Amniotic epithelial cell (primary cell): Measurements from ENCODE around the gene REV3L.
A peak's percentile ranks its signal among the peaks of the same experiment; 100 is the strongest.
"Not testable (repeated sequence)": the region's sequence is repeated elsewhere in the genome, so short reads cannot be mapped to it uniquely, and the experiment has no call there.

Experiments
- DNase-seq: peaks from one replicate; pipeline ENCODE4 v3.0.0-alpha.2; 2010; ENCODE audit warnings: low read depth

REV3L gene

DNA sequence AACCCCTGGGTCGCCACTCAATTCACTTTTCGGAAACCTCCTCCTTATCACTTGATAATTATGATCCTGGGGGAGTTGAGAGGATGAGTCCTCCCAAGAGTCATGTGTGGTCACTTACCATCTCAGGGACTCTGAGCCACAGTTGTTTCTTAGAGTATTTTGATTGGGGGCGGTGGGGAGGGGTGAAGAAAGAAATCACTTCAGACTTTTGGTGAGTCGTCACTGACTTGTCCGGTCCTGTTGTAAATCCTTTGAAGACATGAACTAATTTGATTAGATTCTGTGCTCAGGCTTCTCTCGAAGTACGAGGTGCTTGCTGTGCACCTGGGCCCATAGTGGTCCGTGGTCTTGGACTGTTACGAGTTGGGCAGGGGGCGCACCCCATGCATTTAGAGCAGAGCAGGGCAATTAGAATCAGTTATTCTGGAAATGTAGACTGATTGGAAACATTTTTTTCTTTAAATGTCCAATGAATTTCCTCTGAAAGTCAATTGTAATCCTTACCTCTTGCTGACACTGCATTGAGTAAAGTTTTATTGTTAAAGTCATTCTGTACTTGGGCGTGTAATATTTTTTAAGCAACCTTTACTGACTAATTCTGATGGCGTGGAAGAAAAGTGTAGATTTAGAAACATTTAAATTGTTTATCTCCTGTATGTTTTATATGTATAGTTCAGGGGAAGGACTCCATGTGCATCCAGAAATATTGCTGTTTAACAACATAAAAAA, 222.3 kb downstream of the REV3L start:
- no peak for DNase-seq

DNA sequence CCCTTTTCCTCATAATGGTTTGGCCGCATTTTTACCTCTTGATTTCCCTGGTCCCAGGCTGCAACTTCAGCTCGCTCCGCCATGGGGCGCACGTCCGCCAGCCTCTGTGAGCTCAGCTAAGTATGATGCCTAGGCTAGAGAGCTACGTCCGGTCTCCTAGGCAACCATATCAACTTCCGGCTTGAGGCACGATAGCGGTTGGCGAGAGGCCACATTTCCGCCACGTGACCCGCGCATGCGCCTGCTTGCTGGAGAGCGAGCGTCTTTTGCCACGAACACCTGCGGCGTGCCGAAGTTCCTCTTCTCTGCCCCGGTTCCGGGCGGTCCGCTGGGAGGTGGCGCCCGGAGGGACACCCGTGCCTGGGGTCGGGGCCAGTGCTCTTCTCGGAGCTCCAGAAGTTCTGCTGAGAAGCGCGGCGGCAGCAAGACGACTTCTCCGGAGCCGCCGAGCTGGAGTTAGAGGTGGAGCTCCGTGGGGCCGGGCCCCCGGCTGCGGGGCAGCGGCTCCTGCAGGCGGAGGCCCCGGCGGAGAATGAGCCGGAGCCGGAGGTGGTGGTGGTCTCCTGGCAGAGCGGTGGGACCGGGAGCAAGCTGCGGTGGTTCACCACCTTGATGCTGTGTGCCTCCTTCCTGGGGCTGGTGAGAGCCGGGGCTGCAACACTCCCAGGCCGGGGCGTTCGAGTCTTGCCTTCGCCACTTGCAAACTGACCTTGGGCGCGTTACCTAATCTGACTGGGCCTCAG, 223.8 kb downstream of the REV3L start:
- peak; percentile 98 for DNase-seq

DNA sequence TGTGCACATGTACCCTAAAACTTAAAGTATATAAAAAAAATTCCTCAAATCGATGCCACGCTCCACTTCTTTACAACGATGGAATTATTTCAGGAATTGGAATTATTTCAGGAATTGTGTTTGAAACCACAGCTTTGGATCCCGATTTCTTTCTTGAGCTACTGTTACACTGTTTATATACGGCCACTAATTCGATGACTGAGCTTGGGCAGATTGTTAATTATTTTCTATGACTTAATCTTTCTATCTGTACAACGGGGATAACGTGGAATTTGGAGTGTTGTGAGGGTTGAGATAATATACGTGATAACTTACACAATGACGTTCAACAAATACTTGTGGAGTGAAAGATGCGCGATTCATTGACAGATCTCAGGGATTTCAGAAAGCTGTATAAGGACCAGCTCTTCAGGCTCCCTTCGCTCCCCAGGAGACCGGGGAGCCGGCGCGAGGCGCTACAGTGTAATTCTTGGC, 224.4 kb downstream of the REV3L start:
- DNase-seq: no peak

DNA sequence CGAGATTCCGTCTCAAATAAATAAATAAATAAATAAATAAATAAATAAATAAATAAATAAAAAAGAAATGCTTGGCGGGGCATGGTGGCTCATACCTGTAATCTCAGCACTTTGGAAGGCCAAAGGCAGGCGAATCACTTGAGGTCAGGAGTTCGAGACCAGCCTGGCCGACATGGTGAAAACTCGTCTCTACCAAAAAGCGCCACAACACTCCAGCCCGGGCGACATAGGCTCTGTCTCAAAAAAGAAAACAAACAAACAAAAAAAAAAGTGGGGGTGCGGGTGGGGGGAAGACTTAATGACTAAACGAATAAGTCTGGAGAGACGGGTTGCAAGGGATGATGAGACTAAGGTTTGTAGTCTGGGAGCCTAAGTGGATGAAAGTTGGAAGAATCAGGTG, 225.0 kb downstream of the REV3L start:
- DNase-seq: no peak

DNA sequence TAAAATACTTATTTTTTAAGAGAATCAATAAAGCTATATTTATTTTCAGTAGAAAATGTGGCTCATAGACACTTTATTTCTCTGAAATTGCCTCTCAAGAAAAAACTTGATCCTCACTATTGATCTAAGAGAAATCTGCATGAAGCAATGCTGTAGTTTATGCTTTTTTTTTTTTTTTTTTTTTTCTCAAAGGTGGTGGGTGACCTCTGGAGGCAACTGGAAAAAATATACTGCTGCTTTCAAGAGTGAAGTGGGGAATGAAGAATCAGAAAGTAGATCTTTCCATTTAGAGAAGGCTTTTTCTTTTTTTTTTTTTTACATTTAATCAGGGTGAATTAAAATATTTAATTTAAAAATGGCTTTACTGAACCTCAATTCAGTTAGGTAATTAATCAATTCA, 226.4 kb downstream of the REV3L start:
- no peak for DNase-seq

DNA sequence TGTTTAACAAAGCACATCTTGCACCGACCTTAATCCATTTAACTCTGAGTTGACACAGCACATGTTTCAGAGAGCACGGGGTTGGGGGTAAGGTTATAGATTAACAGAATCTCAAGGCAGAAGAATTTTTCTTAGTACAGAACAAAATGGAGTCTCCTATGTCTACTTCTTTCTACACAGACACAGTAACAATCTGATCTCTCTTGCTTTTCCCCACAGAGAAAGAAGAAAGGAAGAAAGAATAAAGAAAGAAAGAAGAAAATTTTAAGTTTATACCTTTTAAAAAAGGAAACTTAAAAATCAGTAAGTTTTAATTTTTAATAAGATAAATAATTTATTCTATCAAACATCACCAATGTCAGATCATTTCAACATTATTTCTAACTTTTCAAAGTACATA, 227.2 kb downstream of the REV3L start:
- not testable (repeated sequence) for DNase-seq

DNA sequence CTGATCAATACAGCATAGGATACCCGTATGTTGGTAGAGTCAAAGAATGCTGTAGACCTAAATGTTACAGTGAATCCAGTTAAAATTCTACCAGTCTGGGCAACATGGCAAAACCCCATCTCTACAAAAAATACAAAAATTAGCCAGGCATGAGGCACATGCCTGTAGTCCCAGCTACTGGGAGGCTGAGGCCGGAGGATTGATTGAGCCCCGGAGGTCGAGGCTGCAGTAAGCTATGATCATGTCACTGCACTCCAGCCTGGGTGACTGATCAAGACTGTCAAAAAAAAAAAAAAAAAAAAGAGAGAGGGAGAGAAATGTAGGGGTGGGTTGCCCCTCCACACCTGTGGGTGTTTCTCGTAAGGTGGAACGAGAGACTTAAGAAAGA, 228.2 kb downstream of the REV3L start:
- DNase-seq: no peak

DNA sequence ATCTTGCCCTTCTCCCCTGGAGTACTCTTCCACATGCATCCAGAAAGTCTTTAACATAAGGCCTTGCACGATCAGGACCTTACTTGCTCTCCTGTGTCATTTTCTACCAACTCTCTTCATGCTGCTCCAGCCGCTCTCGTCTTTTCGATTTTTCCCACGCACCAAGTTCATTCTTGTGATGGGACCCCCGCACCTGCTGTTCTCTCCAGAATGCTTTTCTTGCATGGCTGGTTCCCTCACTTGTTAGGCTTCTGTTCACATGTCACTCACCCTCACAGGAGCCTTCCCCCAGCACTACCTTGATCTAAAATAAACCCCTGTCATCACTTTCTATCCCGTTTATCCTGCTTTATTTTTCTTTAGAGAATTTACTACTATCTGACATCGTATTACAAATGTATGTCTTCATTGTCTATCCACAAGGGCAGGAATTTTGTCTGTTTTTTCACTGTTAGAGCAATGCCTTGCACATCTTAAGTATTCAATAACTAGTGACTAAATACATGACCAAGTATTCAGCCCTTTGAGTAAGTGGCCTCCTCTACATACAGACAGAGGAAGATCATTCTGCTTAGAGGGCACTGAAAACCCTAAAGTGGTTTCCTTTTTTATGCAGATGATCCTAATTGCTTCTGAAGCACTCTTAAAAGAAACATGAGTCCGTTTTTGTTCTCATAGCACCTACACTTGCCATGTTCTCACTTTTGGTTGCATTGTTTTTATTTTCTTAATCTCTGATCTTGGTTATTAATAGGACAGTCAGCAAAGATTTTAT, 228.8 kb downstream of the REV3L start:
- no peak for DNase-seq

DNA sequence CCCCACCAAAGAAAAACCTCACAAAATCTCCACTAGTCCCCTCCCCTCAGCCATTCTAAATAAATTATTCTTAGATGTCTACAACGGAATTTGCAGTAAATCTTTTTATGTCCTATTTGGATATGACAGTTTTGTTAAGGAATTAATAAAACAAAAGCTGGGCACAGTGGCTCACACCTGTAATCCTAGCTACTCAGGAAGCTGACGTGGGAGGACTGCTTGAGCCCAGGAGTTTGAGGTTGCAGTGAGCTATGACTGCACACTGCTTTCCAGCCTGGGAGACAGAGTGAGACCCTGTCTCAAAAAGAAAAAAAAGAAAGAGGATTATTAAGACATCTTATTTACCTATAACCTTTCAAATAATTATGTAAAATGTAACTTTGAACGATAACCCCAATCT, 230.3 kb downstream of the REV3L start:
- DNase-seq: no peak

DNA sequence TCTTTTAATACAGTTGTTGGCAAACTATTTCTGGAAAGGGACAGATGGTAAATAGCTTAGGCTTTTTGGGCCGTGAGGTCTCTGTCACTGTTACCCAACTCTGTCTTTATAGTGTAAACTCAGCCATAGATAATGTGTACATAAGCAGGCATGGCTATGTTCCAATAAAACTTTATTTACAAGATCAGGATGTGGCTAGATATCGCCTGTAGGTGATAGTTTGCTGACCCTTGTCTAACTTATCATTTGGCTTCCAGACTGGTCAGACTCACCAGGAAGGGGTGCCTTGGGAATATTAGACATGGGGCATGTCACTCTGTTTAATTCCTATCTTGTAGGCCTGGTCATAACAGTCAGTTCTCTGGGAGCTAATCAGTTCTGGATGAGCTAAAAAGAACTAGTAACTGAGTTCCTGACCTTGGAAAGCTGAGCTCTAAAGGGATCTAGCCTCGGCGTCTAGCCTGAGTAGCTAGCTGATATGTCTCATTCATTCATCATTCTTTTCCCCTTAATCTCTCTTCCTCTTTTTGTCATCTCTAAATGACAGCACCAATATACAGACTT, 232.1 kb downstream of the REV3L start:
- DNase-seq: no peak
